WERI-Rb-1 (cell line): ENCODE measurements around the gene ZCCHC2.

ENCODE experiments used
- DNase-seq: peaks from one replicate; pipeline ENCODE4 v3.0.0-alpha.2; 2020
- H3K27ac ChIP-seq: fragments of 250-450 bp; sonication (Bioruptor Pico); 2 replicates; pipeline ENCODE4 v1.5.1; 2020; ENCODE audit warnings: mild to moderate bottlenecking, moderate library complexity
- H3K27me3 ChIP-seq: fragments of 250-450 bp; sonication (Bioruptor Pico); 2 replicates; pipeline ENCODE4 v1.5.1; 2021; ENCODE audit warnings: mild to moderate bottlenecking, low read depth, moderate library complexity; ENCODE audit not compliant: insufficient read depth, severe bottlenecking
- H3K36me3 ChIP-seq: fragments of 250-450 bp; sonication (Bioruptor Pico); 2 replicates; pipeline ENCODE4 v1.5.1; 2020; ENCODE audit warnings: mild to moderate bottlenecking, moderate library complexity
- H3K4me3 ChIP-seq: 2 replicates; pipeline ENCODE4 v1.5.1; 2011; ENCODE audit warnings: low read depth, mild to moderate bottlenecking, control low read depth, low read length
- H3K9me3 ChIP-seq: fragments of 250-450 bp; sonication (Bioruptor Pico); 2 replicates; pipeline ENCODE4 v1.5.1; 2021; ENCODE audit warnings: mild to moderate bottlenecking, moderate library complexity; ENCODE audit not compliant: severe bottlenecking
- TF ChIP-seq, protein P1 (sequence below): IDR thresholded peaks from 2 replicates; pipeline ENCODE4 v1.5.1; 2011; ENCODE audit warnings: low read depth, mild to moderate bottlenecking, control low read depth, inconsistent platforms, low read length

Gene ZCCHC2

DNA sequence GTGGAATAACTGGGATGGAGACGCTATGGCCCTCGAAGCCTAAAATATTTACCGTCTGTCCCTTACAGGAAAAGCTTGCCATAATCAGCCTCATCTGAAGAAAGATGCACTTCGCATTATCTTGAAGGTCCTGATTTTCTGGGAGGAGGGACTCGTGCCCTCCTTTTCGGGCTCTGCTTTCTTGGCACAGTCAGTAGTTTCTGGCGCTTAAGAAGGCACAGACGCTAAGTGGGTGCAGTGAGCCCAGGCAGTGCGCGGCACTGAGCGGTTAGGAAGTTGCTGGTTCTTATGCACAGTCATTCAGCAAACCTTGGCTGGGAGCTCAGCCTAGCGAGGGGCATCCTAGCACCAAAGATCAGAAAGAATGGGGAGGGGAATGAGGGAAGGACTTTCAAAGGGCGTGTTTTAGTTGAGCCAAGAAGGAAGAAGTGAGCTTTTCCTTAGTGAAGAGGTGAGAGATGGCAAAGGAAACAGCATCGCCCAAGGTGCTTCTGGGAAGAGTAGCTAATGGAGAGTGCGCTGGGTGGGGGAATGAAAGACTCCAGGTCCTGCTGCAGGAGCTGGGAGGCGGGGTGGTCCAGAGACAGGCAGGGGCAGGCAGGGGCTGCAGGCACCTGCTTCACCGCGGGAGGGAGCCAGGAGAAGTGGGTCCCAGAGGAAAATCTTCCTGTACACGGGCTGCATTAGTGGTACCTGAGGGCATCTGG, 64.1 kb downstream of the ZCCHC2 start:
- no peak for DNase-seq
- TF ChIP-seq, protein P1, sequence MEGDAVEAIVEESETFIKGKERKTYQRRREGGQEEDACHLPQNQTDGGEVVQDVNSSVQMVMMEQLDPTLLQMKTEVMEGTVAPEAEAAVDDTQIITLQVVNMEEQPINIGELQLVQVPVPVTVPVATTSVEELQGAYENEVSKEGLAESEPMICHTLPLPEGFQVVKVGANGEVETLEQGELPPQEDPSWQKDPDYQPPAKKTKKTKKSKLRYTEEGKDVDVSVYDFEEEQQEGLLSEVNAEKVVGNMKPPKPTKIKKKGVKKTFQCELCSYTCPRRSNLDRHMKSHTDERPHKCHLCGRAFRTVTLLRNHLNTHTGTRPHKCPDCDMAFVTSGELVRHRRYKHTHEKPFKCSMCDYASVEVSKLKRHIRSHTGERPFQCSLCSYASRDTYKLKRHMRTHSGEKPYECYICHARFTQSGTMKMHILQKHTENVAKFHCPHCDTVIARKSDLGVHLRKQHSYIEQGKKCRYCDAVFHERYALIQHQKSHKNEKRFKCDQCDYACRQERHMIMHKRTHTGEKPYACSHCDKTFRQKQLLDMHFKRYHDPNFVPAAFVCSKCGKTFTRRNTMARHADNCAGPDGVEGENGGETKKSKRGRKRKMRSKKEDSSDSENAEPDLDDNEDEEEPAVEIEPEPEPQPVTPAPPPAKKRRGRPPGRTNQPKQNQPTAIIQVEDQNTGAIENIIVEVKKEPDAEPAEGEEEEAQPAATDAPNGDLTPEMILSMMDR: no peak
- no peak overlapping the region for H3K4me3 ChIP-seq
- H3K27ac ChIP-seq: no peak overlapping the region
- no peaks in the 10 kb centered on the region for H3K36me3 ChIP-seq
- no peaks in the 10 kb centered on the region for H3K27me3 ChIP-seq
- no peaks in the 10 kb centered on the region for H3K9me3 ChIP-seq

DNA sequence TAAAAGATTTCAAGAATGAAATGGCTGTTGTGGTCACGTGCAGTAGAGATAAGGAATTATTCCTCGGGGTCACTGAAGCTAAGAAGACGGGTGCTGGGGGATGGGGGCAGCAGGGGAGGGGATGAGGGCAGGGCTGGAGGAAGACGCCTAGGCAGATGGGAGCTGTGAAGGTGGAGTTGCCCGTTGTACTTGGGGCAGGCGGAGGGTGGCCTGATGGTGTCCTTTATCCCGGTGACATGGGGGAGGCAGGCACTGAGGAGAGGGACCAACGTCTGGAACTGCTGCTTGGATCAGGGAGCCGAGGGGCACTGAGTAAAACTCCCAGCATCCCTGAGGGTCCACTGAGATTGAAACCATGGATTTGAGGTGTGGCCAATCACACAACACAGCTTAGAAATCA, 64.9 kb downstream of the ZCCHC2 start:
- Histone ChIP-seq H3K9me3 (peaks cover 3% of the 10 kb centered on the region), H3K27ac (no peak overlapping the region), H3K27me3 (no peaks in the 10 kb centered on the region), H3K36me3 (no peaks in the 10 kb centered on the region), H3K4me3 (no peak overlapping the region)
- DNase-seq: no peak
- TF ChIP-seq, protein P1: no peak

DNA sequence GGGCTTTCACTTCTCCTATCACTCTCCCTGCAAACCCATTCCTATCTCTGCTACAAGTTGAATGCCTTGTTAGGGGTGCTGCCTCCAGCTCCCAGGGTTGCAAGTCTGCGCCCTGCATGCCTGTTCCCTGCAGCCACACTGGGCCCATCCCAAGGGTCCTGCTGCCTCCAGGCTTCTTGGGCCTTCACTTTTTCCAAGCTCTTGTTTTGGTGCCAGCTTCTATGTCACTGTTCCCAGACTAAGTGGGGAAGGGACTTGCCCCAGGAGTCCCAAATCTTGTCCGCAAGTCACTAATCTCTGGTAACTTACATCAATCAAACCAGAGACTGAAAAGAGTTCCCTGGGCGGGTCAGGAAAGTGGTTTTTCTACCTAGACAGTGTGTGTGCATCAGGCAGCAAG, 65.4 kb downstream of the ZCCHC2 start:
- TF ChIP-seq, protein P1: no peak
- DNase-seq: no peak
- Histone ChIP-seq H3K27ac (no peak overlapping the region), H3K4me3 (no peak overlapping the region), H3K27me3 (no peaks in the 10 kb centered on the region), H3K36me3 (no peaks in the 10 kb centered on the region), H3K9me3 (peaks cover 4% of the 10 kb centered on the region)

DNA sequence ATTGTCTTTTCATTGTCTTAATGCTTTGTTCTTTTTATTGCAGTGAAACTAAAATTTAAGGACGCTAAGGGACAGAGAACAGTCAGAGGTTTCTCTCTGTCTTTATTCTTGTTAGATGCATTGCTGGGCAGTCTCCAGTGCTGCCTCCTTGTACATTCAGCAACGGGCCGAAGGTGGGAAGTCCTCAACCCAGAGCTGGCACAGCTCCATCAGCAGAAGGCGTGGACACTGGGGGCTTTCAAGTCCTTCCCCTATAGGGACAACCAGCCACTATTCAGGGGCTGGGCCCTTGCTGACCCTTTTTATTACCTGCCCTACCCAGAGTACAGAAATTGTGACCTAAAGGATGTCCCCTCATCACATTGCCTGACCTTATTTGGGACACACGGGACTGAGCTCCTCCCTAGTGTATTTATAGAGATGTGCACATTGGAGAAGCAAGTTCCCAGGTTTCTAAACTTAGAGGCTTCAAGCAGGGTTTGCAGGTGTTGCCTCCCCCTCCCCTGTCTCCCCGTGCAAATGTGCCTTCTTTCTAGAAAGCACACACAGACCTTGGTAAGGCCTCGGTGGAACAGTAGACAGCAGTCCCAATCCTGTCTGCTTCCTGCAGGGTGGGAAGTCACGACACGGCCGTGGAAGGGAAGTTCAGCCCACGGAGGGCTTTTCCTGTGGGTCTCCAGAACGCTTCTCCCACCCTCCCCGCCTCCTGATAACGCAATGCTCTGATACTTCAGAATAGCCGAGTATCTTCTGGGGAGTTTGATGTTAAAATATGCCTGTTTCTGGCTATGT, 68.2 kb downstream of the ZCCHC2 start:
- H3K27ac ChIP-seq: no peak overlapping the region
- TF ChIP-seq, protein P1: no peak

DNA sequence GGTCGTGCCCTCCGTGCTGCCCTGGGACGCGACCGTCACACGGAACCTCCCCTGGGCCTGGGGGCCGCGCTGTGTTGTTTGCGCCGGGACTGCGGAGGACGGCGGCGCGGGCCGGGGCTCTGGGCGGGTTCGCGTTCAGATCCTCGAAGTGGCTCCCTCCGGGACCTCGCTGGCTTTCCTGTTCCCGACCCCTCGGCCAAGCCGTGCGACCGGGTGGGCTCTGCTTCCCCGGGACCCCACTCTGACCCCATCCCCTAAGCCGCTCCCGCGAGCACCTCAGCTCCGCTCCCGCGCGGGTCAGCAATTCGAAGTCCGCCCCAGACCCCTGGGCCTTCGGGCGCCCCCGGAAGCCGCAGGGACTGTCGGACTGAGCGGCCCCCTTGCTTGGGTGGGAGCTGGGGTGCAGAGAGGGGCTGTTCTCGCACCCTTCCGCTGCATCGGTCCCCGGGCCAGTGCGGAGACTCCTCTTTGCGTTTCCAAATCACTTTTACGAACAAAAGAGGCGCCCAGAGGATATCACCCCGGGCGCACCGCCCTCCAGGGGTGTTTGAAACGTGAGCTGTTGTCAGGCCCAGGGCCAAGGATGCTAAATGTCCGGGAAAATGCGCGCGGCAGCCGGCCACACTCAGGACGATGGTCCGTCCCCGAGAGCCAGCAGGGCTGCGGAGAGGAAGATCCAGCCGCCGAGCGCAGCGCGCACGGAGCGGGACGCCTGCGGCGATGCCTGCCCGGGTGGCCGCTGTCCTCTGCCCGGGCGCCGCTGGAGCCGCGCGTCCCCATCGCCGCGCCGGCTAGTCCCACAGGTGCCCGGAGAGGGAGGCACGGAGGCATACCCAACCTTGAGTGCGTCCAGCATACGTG, 73.5 kb downstream of the ZCCHC2 start:
- H3K4me3 ChIP-seq: no peak overlapping the region

More for the DNA sequence above, 68.2 kb downstream of the ZCCHC2 start:
- Histone ChIP-seq H3K36me3 (no peaks in the 10 kb centered on the region), H3K27me3 (no peaks in the 10 kb centered on the region), H3K4me3 (no peak overlapping the region), H3K9me3 (peaks cover 5% of the 10 kb centered on the region)
- DNase-seq: no peak

More for the DNA sequence above, 73.5 kb downstream of the ZCCHC2 start:
- TF ChIP-seq, protein P1: no peak
- Histone ChIP-seq H3K36me3 (no peaks in the 10 kb centered on the region), H3K27ac (no peak overlapping the region), H3K27me3 (no peaks in the 10 kb centered on the region), H3K9me3 (peaks cover 15% of the 10 kb centered on the region)
- DNase-seq: no peak
